Cardiac muscle cell (in vitro differentiated cells and primary cell): ENCODE measurements around the gene KLHL40. TPM values are rescaled to one million over a fixed set of nuclear protein-coding genes. Genes with fewer than 3 reads are reported as not detected.
A peak's percentile ranks its signal among the peaks of the same experiment; 100 is the strongest.

Experiments used
- DNase-seq, 2 donors: peaks; one replicate each; pipeline versions ENCODE4 v3.0.0 to v3.0.0-alpha.2; 2010 to 2017; ENCODE audit warnings: low read depth in 1 of 2, low spot score in 1 of 2
- H3K27ac ChIP-seq: fragments of 200-600 bp; sonication (generic); 2 replicates; pipeline ENCODE4 v1.5.1; 2016
- H3K27me3 ChIP-seq: fragments of 200-600 bp; sonication (generic); 2 replicates; pipeline ENCODE4 v1.6.0; 2016; ENCODE audit warnings: control low read depth
- H3K36me3 ChIP-seq: fragments of 200-600 bp; sonication (generic); 2 replicates; pipeline ENCODE4 v1.5.1; 2016; ENCODE audit warnings: control low read depth
- H3K4me1 ChIP-seq: fragments of 200-600 bp; sonication (generic); 2 replicates; pipeline ENCODE4 v1.8.1; 2017; ENCODE audit warnings: low read depth, mild to moderate bottlenecking, mixed run types
- H3K4me3 ChIP-seq: fragments of 200-600 bp; sonication (generic); 2 replicates; pipeline ENCODE4 v1.5.1; 2016; ENCODE audit warnings: mild to moderate bottlenecking
- H3K9me3 ChIP-seq: fragments of 200-600 bp; sonication (generic); 2 replicates; pipeline ENCODE4 v1.5.1; 2017; ENCODE audit warnings: low read depth, mild to moderate bottlenecking, control low read depth
- CTCF ChIP-seq: IDR thresholded peaks from 2 replicates; pipeline ENCODE4 v1.5.1; 2012; ENCODE audit warnings: low read depth, mild to moderate bottlenecking, low read length
- polyA plus RNA-seq: library from polyadenylated mRNA; unstranded; fragments of >200 nt; fragmentation: Nextera tagmentation; extraction: Ambion mirVana; gene quantifications from 2 replicates; pipeline ENCODE4 v1.2.1, GENCODE V29; 2016
- total RNA-seq: library from RNA; depleted of rRNA; stranded (reverse); fragments of >200 nt; gene quantifications from 2 replicates; pipeline ENCODE4 v1.2.3, GENCODE V29; 2016

The KLHL40 gene
- total and polyA plus RNA-seq, 2 experiments from 2014 or later: 0.39 to 0.66 TPM

- Histone ChIP-seq H3K36me3 (no peaks in the 10 kb centered on the region), H3K27ac (peak overlapping the region; percentile 81), H3K4me3 (no peak overlapping the region), H3K27me3 (no peaks in the 10 kb centered on the region), H3K4me1 (peaks cover 12% of the 10 kb centered on the region), H3K9me3 (no peaks in the 10 kb centered on the region)
- no peak for TF ChIP-seq CTCF
- DNase-seq: no peak
Observed at GRCh38 chr3:42666022-42666421, 19.3 kb upstream of the KLHL40 start.

- peak overlapping the region; percentile 81 for H3K27ac ChIP-seq
- DNase-seq: no peak
- H3K4me1 ChIP-seq: peaks cover 12% of the 10 kb centered on the region
- no peaks in the 10 kb centered on the region for H3K27me3 ChIP-seq
- H3K36me3 ChIP-seq: no peaks in the 10 kb centered on the region
- H3K9me3 ChIP-seq: no peaks in the 10 kb centered on the region
- no peak overlapping the region for H3K4me3 ChIP-seq
- no peak for TF ChIP-seq CTCF
Observed at GRCh38 chr3:42666577-42666998, 18.7 kb upstream of the KLHL40 start.

- no peak for TF ChIP-seq CTCF
- Histone ChIP-seq H3K4me3 (no peak overlapping the region), H3K36me3 (no peaks in the 10 kb centered on the region), H3K4me1 (peaks cover 12% of the 10 kb centered on the region), H3K27me3 (no peaks in the 10 kb centered on the region), H3K9me3 (no peaks in the 10 kb centered on the region), H3K27ac (peak overlapping the region; percentile 81)
- DNase-seq: no peak
Observed at GRCh38 chr3:42667096-42667522, 18.2 kb upstream of the KLHL40 start.

- no peak for DNase-seq
- no peaks in the 10 kb centered on the region for H3K27me3 ChIP-seq
- H3K9me3 ChIP-seq: no peaks in the 10 kb centered on the region
- H3K4me3 ChIP-seq: no peak overlapping the region
- no peak overlapping the region for H3K27ac ChIP-seq
- no peaks in the 10 kb centered on the region for H3K36me3 ChIP-seq
- peaks cover 12% of the 10 kb centered on the region for H3K4me1 ChIP-seq
- TF ChIP-seq CTCF: no peak
Observed at GRCh38 chr3:42667523-42668412, 17.6 kb upstream of the KLHL40 start.

- H3K36me3 ChIP-seq: no peaks in the 10 kb centered on the region
- no peak for TF ChIP-seq CTCF
- H3K4me1 ChIP-seq: peaks cover 12% of the 10 kb centered on the region
- H3K27me3 ChIP-seq: no peaks in the 10 kb centered on the region
- no peak overlapping the region for H3K4me3 ChIP-seq
- no peak overlapping the region for H3K27ac ChIP-seq
- no peak for DNase-seq
- no peaks in the 10 kb centered on the region for H3K9me3 ChIP-seq
Observed at GRCh38 chr3:42668413-42668760, 16.9 kb upstream of the KLHL40 start.
